Activated naive CD4-positive, alpha-beta T cell treated with anti-CD3 and anti-CD28 coated beads, Interleukin-2, amount 50 U/mL, for 72 hours (primary cell): ENCODE measurements around the gene IGLL1. TPM values are rescaled to one million over a fixed set of nuclear protein-coding genes. Genes with fewer than 3 reads are reported as not detected.

ENCODE experiments used
- ATAC-seq, 2 donors: fragments of 150-1000 bp; cut with Tn5 transposase; 2 replicates each; pipeline ENCODE4 v1.10.0; 2021; ENCODE audit warnings: mild to moderate bottlenecking in 2 of 2, moderate library complexity in 2 of 2
- DNase-seq, 2 donors: peaks; one replicate each; pipeline ENCODE4 v3.0.0; 2021 to 2022; ENCODE audit warnings: low spot score in 2 of 2
- H3K27ac Mint-ChIP-seq, 2 donors: one replicate each; pipeline ENCODE4 v1.8.0; 2022; ENCODE audit warnings: mild to moderate bottlenecking in 2 of 2, mixed read lengths in 2 of 2
- H3K36me3 Mint-ChIP-seq, 2 donors: one replicate each; pipeline ENCODE4 v1.8.0; 2022; ENCODE audit warnings: mixed read lengths in 2 of 2
- H3K9me3 Mint-ChIP-seq, 2 donors: one replicate each; pipeline ENCODE4 v1.8.0; 2022; ENCODE audit warnings: mixed read lengths in 2 of 2
- total RNA-seq, 2 donors: library from RNA; stranded (reverse); gene quantifications; one replicate each; pipeline ENCODE4 v1.2.3, GENCODE V29; 2022

IGLL1 gene
- total RNA-seq, 2 donors from 2014 or later, result not detected

DNA sequence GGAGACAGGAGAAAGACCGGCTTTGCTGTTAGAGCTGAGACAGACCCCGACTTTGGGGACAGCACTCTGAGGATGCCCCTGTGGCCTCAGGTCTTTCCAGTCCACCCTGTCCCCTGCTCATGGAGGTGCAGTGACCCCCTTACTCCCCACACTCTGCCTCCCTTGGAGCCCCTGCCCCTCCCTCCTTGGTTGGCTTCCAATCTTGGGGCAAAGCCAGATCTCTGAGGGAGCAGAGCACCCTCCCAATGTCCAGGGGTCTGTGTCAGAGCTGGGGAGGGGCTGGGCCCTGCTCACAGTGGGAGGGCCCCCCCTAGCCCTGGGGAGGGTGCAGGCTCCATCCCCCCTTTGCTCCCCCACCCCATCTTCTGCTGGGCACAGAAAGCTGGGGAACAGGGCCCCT lies 50.0 kb downstream of the IGLL1 start:
- Mint-ChIP-seq H3K9me3 (no peaks in the 10 kb centered on the region), H3K36me3 (no peaks in the 10 kb centered on the region), H3K27ac (no peak overlapping the region)
- DNase-seq (no peak), ATAC-seq (no peak)

DNA sequence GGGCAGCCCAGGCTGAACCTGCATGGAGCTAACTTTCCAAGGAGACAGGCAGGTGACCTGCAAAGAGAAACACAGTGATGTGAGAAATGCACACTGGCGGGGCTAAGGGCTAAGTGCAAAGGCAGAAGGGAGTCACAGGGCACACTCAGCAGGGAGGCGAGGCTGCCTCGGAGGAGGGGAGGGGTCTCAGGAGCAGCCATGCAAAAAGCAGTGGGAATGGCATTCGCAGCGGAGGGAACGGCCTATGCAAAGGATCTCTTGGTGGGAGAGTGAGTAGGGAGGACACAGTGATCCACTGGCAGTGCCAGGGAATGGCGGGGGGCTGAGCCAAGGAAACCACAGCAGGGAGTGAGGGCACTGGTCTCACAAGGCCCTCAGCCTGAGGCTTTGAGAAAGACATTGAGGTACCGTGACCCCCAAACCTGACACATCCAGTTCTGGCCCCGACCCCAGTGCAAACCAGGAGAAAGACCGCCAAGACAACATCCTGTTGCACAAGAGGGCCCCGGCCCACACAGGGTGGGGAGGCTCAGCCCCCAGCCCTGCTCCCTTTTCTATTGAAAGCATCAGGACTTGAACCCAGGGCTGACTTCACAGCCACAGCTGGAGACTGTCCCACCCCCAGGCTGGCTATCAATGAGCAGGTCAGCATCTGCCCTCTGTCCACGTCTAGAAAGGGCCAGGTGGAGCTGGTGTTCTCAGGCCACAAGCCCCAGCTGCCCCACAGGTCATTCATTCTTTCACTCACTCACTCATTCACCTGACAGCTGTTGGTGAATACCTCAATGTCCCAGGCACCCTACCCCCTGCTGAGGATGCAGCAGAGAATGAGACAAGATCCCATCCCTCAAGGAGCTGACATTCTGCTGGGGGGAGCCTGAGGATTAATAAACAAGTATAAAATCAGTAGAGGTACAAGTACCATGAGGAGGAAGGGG lies 50.7 kb downstream of the IGLL1 start:
- peak overlapping the region in 1 of 2 donors; percentile 20 for H3K27ac Mint-ChIP-seq
- no peaks in the 10 kb centered on the region for H3K36me3 Mint-ChIP-seq
- no peaks in the 10 kb centered on the region for H3K9me3 Mint-ChIP-seq
- ATAC-seq (no peak), DNase-seq (no peak)

DNA sequence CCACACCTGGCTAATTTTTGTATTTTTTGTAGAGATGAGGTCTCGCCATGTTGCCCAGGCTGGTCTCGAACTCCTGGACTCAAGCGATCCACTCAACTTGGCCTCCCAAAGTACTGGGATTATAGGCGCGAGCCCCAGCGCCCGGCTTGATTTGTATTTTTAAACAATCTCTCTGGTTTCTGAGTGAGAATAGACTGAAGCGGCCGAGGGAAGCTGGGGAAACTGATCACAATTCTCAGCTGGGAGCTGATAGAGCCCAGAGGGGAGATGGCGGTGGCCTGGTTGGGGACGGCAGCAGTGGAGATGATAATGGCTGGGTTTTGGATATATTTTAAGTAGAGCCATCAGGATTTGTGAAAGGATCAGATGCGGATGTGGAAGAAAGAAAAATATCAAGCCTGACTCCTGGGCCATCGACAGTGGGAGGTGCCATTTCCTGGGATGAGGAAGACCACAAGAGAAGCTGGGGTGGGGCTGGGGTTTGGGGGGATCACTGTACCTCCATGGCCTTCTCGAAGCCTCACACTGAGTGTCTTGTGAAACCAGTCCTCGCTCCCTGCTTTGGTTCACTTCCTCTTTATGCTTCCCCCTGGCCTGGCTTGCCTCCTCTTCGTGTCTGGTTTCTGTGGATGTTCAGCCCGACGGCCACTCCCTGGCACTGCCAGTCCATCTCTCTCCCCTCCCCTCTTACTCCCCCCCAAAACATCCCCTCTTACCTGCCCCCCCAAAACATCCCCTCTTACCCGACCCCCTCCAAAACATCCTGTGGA lies 51.9 kb downstream of the IGLL1 start:
- DNase-seq, result no peak
- no peaks in the 10 kb centered on the region for H3K9me3 Mint-ChIP-seq
- no peak for ATAC-seq
- H3K36me3 Mint-ChIP-seq, result no peaks in the 10 kb centered on the region
- no peak overlapping the region for H3K27ac Mint-ChIP-seq

DNA sequence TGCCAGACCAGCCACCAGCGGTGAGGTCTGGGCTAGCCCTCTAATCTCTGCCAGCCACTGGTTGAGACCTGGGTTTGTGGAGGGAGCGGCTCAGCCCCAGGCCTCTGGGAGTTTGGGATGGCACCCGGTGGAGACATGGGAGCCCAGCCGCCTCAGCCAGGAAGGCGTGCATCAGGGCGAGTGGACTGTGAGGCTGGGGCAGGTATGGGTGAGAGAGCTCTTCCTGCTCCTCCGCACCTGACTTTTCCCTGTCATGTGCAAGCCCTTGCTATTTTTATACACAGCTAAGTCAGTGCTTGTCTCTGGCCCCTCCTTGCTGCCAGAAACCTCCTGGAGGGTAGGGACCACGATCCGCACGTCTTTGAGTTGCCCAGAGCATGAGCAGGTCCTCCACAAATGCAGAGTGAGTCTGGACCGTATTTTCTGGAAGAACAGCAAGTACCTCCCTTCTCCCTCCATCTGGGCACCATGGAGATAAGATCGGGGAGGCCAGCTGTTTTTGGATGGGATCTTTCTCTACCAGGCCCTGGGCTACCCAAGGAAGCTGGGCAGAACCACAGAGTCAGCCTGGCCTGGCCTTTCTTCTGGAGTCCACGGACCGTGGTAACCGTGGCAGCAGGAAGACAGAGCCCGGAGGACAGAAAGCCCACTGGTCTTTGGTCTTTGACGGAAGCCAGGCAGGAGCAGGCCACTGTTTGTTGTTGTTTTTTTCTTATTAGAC lies 53.3 kb downstream of the IGLL1 start:
- DNase-seq (no peak), ATAC-seq (no peak)
- Mint-ChIP-seq H3K36me3 (no peaks in the 10 kb centered on the region), H3K9me3 (no peaks in the 10 kb centered on the region), H3K27ac (no peak overlapping the region)

DNA sequence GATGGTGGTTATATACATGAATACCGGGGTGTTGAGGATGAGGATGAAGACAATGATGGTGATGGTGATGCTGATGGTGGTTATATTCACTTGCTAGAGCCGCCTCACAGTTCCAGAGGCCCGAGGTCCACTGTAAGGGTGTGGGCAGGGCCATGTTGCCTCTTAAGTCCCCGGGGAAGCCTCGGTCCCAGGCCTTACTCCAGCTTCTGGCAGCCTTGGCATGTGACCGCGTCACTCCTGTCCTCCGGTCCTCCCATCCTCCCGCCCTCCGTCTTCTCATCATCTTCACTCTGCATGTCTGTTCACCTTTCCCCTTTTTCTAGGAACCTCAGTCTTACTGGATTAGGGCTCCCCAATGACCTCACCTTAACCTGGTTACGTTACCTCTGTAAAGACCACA lies 54.6 kb downstream of the IGLL1 start:
- Mint-ChIP-seq H3K27ac (no peak overlapping the region), H3K9me3 (no peaks in the 10 kb centered on the region), H3K36me3 (no peaks in the 10 kb centered on the region)
- DNase-seq (no peak), ATAC-seq (no peak)

DNA sequence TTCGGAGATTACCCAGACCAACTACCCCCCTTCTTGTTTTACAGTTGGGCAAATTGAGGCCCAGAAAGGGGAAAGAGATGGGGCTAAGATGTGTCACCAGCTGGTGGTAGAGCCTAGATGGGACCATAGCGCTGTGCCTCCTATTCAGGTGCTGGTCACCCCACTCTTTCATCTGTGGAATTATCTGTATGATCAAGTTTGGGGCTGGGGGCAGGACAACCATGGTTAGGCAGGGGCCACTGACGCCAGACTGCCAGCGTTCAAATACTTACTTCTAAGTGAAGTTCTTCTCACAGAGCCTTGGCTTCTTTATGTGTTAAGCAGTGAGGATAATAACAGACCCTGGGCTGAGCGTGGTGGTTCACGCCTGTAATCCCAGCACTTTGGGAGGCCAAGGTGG lies 55.9 kb downstream of the IGLL1 start:
- Mint-ChIP-seq H3K27ac (no peak overlapping the region), H3K9me3 (no peaks in the 10 kb centered on the region), H3K36me3 (no peaks in the 10 kb centered on the region)
- no peak for DNase-seq
- ATAC-seq, result no peak

DNA sequence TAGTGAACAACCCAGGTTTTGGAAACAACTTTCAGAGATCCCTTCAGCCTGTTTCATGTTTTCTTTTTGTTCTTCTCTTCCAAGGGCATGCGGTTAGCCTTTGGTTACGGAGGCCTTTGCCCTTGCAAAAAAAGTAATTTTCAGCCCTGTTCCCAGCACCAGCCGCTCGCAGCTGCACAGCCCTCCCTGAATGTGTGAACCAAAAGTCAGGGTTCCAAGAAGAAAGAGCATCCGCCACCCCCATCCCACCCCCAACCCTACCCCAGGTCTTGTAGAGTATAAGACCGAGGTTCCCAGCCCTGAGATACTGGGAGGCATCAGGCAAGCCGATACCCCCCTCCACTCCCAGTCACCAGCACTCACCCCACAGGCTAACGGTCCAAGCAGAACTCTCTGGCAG lies 56.4 kb downstream of the IGLL1 start:
- Mint-ChIP-seq H3K9me3 (no peaks in the 10 kb centered on the region), H3K36me3 (no peaks in the 10 kb centered on the region), H3K27ac (no peak overlapping the region)
- ATAC-seq (no peak), DNase-seq (no peak)

Other genes with a start within 250 kb of the IGLL1 start
- under 1 TPM; 0.19 to 0.46 TPM for gene DRICH1, start 52.0 kb upstream of the IGLL1 start, total RNA-seq
- 10 to 100 TPM in 1 of 2 donors, 1 to 10 TPM in 1; 3.0 to 49.7 TPM for gene RGL4, start 110.7 kb upstream of the IGLL1 start, total RNA-seq
- gene ZNF70, start 170.8 kb upstream of the IGLL1 start, total RNA-seq, result 1 to 10 TPM in 1 of 2 donors, under 1 TPM in 1; 0.32 to 2.0 TPM
- gene VPREB3, start 174.1 kb upstream of the IGLL1 start, total RNA-seq, result under 1 TPM; 0.52 to 0.60 TPM
- gene C22orf15, start 182.7 kb upstream of the IGLL1 start, total RNA-seq, result 1 to 10 TPM in 1 of 2 donors, not detected in 1; 1.8 TPM
- 100 to 1,000 TPM; 105 to 118 TPM for gene CHCHD10, start 187.7 kb upstream of the IGLL1 start, total RNA-seq
- gene MMP11, start 192.6 kb upstream of the IGLL1 start, total RNA-seq, result under 1 TPM; 0.23 to 0.32 TPM
- gene SMARCB1, start 206.7 kb upstream of the IGLL1 start, total RNA-seq, result 10 to 100 TPM; 51.9 to 72.7 TPM